Peyer's patch (tissue), 4 donors: Measurements from ENCODE around the gene SNTG2.

Experiments
- POLR2A ChIP-seq, 2 donors: fragments of 450-650 bp; IDR thresholded peaks; one replicate each; pipeline ENCODE4 v1.5.1; 2017; ENCODE audit warnings: antibody characterized with exemption in 2 of 2, mild to moderate bottlenecking in 2 of 2, moderate library complexity in 2 of 2
- TF ChIP-seq, protein P1 (sequence below), 6 experiments: fragments of 450-650 bp in 4 of 6; fragments of 200-600 bp in 2 of 6; sonication (generic) in 1 of 6; IDR thresholded peaks; one replicate each; pipeline ENCODE4 v1.5.1; 2017 to 2019; ENCODE audit warnings: antibody characterized with exemption in 6 of 6, mild to moderate bottlenecking in 3 of 6, moderate library complexity in 1 of 6

DNA sequence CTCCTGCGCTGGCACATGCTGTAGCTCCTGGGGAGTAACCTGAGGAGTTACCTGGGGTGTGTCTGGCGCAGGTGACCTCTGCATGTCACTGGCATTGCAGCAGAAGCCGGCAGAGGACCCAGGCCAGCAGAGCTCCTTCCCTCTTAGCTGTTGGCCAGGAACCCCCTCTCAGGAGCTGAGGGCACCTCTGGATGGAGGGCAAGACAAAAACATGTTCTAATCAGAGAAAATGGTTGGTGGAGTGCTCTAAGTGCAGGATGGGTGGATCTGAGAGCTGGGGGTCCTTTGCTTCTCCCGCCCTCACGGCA lies 44.9 kb upstream of the SNTG2 start:
- TF ChIP-seq, protein P1, sequence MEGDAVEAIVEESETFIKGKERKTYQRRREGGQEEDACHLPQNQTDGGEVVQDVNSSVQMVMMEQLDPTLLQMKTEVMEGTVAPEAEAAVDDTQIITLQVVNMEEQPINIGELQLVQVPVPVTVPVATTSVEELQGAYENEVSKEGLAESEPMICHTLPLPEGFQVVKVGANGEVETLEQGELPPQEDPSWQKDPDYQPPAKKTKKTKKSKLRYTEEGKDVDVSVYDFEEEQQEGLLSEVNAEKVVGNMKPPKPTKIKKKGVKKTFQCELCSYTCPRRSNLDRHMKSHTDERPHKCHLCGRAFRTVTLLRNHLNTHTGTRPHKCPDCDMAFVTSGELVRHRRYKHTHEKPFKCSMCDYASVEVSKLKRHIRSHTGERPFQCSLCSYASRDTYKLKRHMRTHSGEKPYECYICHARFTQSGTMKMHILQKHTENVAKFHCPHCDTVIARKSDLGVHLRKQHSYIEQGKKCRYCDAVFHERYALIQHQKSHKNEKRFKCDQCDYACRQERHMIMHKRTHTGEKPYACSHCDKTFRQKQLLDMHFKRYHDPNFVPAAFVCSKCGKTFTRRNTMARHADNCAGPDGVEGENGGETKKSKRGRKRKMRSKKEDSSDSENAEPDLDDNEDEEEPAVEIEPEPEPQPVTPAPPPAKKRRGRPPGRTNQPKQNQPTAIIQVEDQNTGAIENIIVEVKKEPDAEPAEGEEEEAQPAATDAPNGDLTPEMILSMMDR (IDR thresholded peaks at IDR 0.05): no peak
- no peak for TF ChIP-seq POLR2A (IDR thresholded peaks at IDR 0.05)
